H1 (cell line): ENCODE measurements around the gene DAAM1. TPM values are rescaled to one million over a fixed set of nuclear protein-coding genes. Genes with fewer than 3 reads are reported as not detected.

Experiments used
- CBX5 ChIP-seq: fragments of 300-800, 300-1000 bp; sonication (generic); IDR thresholded peaks from 2 replicates; pipeline ENCODE4 v1.7.1; 2016; ENCODE audit warnings: antibody characterized with exemption, low read length, low read depth
- CHD2 ChIP-seq: IDR thresholded peaks from 2 replicates; pipeline ENCODE4 v1.6.1; 2012; ENCODE audit warnings: low read length, improper control_type of control experiment
- GABPA ChIP-seq: IDR thresholded peaks from 2 replicates; pipeline ENCODE4 v1.6.1; 2011; ENCODE audit warnings: mild to moderate bottlenecking, low read length, moderate library complexity, borderline replicate concordance; ENCODE audit not compliant: insufficient read depth
- JUND ChIP-seq: IDR thresholded peaks from 2 replicates; pipeline ENCODE4 v1.6.1; 2011; ENCODE audit warnings: mild to moderate bottlenecking, improper control_type of control experiment, low read length
- TBP ChIP-seq: IDR thresholded peaks from 2 replicates; pipeline ENCODE4 v1.6.1; 2011; ENCODE audit warnings: low read depth, low read length, improper control_type of control experiment
- polyA plus RNA-seq, 7 experiments: library from polyadenylated mRNA; depleted of rRNA in 3 of 7; stranded (reverse) in 5 of 7; unstranded in 2 of 7; fragments of >200 nt in 5 of 7; fragments of 200-250 nt in 2 of 7; gene quantifications; 1 replicate in 5 of 7; 2 replicates in 1 of 7; 4 replicates in 1 of 7; pipeline versions ENCODE4 v1.2.1 to v1.2.3, GENCODE V29; 2011 to 2013; ENCODE audit warnings: missing spikeins in 2 of 7, mixed read lengths in 2 of 7
- total RNA-seq: library from RNA; stranded (reverse); fragmentation: NEBNext Ultra II Directional; extraction: Animal tissue kit (Norgen Biotek cat#: 25700); gene quantifications from 2 replicates; pipeline ENCODE4 v1.2.1, GENCODE V29; 2021
- TF ChIP-seq, protein P1 (sequence below): IDR thresholded peaks from 2 replicates; pipeline ENCODE4 v1.6.1; 2011; ENCODE audit warnings: low read depth, mild to moderate bottlenecking, low read length; ENCODE audit not compliant: insufficient read depth

Gene DAAM1
- total and polyA plus RNA-seq, 2 of the 8 experiments (the other 6 are each of a cell fraction or from before 2014, with no cell fraction given) = 5.0 to 44.9 TPM

DNA sequence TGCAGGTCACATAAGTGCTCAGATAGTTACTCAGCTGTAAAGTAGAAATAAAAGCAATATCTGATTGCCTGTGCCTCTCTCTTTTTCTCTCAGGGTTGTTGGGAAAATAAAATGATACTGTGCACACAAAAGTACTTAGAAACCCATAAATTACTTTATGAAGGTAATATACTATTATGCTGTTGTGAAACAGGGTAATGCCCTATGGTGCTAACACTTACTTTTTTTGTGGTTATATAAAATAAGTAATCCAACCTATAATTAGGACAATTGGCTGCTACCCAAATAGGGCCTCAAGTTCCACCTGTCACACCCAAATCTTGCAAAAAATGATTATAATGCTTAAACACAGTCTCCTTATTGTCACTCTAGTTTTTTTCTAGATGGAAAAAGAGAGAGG is 50.6 kb downstream of the DAAM1 start (continued):
- TF ChIP-seq GABPA (no peak), TBP (no peak), JUND (no peak), CBX5 (no peak), CHD2 (no peak)
- TF ChIP-seq, protein P1, sequence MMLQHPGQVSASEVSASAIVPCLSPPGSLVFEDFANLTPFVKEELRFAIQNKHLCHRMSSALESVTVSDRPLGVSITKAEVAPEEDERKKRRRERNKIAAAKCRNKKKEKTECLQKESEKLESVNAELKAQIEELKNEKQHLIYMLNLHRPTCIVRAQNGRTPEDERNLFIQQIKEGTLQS = no peak
